PC-3 (cell line): ENCODE results near the gene TTLL9. TPM values are rescaled to one million over a fixed set of nuclear protein-coding genes. Genes with fewer than 3 reads are reported as not detected.

Source experiments
- ATAC-seq: fragments of 200-7000 bp; cut with Tn5 transposase; 2 replicates; pipeline ENCODE4 v1.9.1; 2020; ENCODE audit warnings: mild to moderate bottlenecking, moderate library complexity
- BruUV-seq: library from RNA; stranded (reverse); fragments of 400-500 nt; replicated peaks from 2 replicates; lab custom pipeline; 2021; lab: Mats Ljungman, UMichigan
- CTCF ChIA-PET: fragments of 300-600 bp; sonication (Branson Sonifier 250); formaldehyde crosslinking; loops from one replicate; lab custom pipeline; 2022; ENCODE audit warnings: antibody characterized with exemption; lab: Charles Lee
- POLR2A ChIA-PET: fragments of 300-600 bp; sonication (Branson Sonifier 250); formaldehyde crosslinking; loops from one replicate; lab custom pipeline; 2022; ENCODE audit warnings: antibody characterized with exemption; ENCODE audit not compliant: unreplicated experiment; lab: Charles Lee
- DNase-seq: peaks from one replicate; pipeline ENCODE4 v3.0.0-alpha.2; 2015
- H2AFZ ChIP-seq: fragments of 300-600 bp; sonication (generic); 2 replicates; pipeline ENCODE4 v1.6.0; 2016; ENCODE audit warnings: antibody characterized with exemption, low read length
- H3F3A ChIP-seq: fragments of 300-600 bp; sonication (generic); one replicate; pipeline ENCODE4 v1.6.0; 2017; ENCODE audit warnings: antibody characterized with exemption, low read length, control low read depth, mild to moderate bottlenecking; ENCODE audit not compliant: unreplicated experiment
- H3K27ac ChIP-seq: fragments of 300-600 bp; sonication (generic); 2 replicates; pipeline ENCODE4 v1.5.1; 2016; ENCODE audit warnings: mild to moderate bottlenecking, low read length
- H3K27me3 ChIP-seq: fragments of 300-600 bp; sonication (generic); 2 replicates; pipeline ENCODE4 v1.6.1; 2016; ENCODE audit warnings: low read length, mixed read lengths
- H3K36me3 ChIP-seq: fragments of 300-600 bp; sonication (generic); 2 replicates; pipeline ENCODE4 v1.6.1; 2016; ENCODE audit warnings: low read depth, mixed run types, low read length, mixed read lengths
- H3K4me1 ChIP-seq: fragments of 300-600 bp; sonication (generic); 2 replicates; pipeline ENCODE4 v1.5.1; 2016; ENCODE audit warnings: low read length; ENCODE audit not compliant: insufficient read depth
- H3K4me2 ChIP-seq: fragments of 300-600 bp; sonication (generic); 2 replicates; pipeline ENCODE4 v1.6.0; 2016; ENCODE audit warnings: low read length
- H3K4me3 ChIP-seq: fragments of 300-600 bp; sonication (generic); 2 replicates; pipeline ENCODE4 v1.5.1; 2016; ENCODE audit warnings: mild to moderate bottlenecking, low read length, mixed read lengths
- H3K79me2 ChIP-seq: fragments of 300-600 bp; sonication (generic); 2 replicates; pipeline ENCODE4 v1.6.1; 2017; ENCODE audit warnings: low read length, mixed read lengths
- H3K9ac ChIP-seq: fragments of 300-600 bp; sonication (generic); 2 replicates; pipeline ENCODE4 v1.6.0; 2016; ENCODE audit warnings: mild to moderate bottlenecking, low read length
- H3K9me2 ChIP-seq: fragments of 300-600 bp; sonication (generic); replicated peaks from 2 replicates; pipeline ENCODE4 v1.6.1; 2016; ENCODE audit warnings: mixed run types, low read length, mixed read lengths
- H3K9me3 ChIP-seq: fragments of 300-600 bp; sonication (generic); 2 replicates; pipeline ENCODE4 v1.6.1; 2016; ENCODE audit warnings: low read length, mixed read lengths
- H4K20me1 ChIP-seq: fragments of 300-600 bp; sonication (generic); 2 replicates; pipeline ENCODE4 v1.6.1; 2016; ENCODE audit warnings: low read length, mixed read lengths
- CTCF ChIP-seq: fragments of 300-600 bp; sonication (generic); conservative IDR thresholded peaks from 2 replicates; pipeline ENCODE4 v1.5.1; 2017; ENCODE audit warnings: antibody characterized with exemption, low read depth, mild to moderate bottlenecking, low read length
- EZH2 ChIP-seq: fragments of 300-600 bp; sonication (generic); IDR thresholded peaks from one replicate; pipeline ENCODE4 v1.6.1; 2017; ENCODE audit warnings: antibody characterized with exemption, mild to moderate bottlenecking, low read length; ENCODE audit not compliant: unreplicated experiment
- EZH2phosphoT487 ChIP-seq: fragments of 300-600 bp; sonication (generic); IDR thresholded peaks from 2 replicates; pipeline ENCODE4 v1.6.1; 2018; ENCODE audit warnings: mild to moderate bottlenecking, antibody characterized with exemption, low read length, borderline replicate concordance
- intact Hi-C: fragments of 100-400 bp; cut with micrococcal nuclease; formaldehyde crosslinking; loops from 2 replicates; pipeline ENCODE4 v1.9.0; 2023
- total RNA-seq: library from RNA; depleted of rRNA; stranded (reverse); fragments of >200 nt; gene quantifications from 2 replicates; pipeline ENCODE4 v1.2.3, GENCODE V29; 2014

Gene TTLL9
- total RNA-seq, 1 experiment from 2014 or later: not detected

GRCh38 chr20:31870726-31871617 lies 538 bp downstream of the TTLL9 start:
- intact Hi-C loops: no loop called here
- H3K9me2 ChIP-seq: no peaks in the 10 kb centered on the region; the same call in 1 of the 2 replicates
- TF ChIP-seq CTCF (no peak), EZH2phosphoT487 (no peak; the same call in 1 of the 2 replicates), EZH2 (peak; percentile 1)
- H3K4me2 ChIP-seq: peak overlapping the region; percentile 78
- ChIA-PET POLR2A (no interaction called here), CTCF (interaction anchor here (0.6 kb wide), 1 partner anchor 368 kb away, joined by 8 read pairs; no protein-coding TSS in a partner anchor)
- no peak overlapping the region for H3K27ac ChIP-seq
- H3K9me3 ChIP-seq: no peaks in the 10 kb centered on the region
- H3K9ac ChIP-seq: no peak overlapping the region
- H3K4me1 ChIP-seq: no peaks in the 10 kb centered on the region
- H3K79me2 ChIP-seq: no peaks in the 10 kb centered on the region
- H3K36me3 ChIP-seq: no peaks in the 10 kb centered on the region
- BruUV-seq: no TSS peak
- no peaks in the 10 kb centered on the region for H3F3A ChIP-seq
- ATAC-seq: no peak
- no peaks in the 10 kb centered on the region for H4K20me1 ChIP-seq
- H3K4me3 ChIP-seq: peak overlapping the region; percentile 63; the same call in 1 of the 2 replicates
- DNase-seq: no peak
- peak overlapping the region; percentile 74; the same call in 1 of the 2 replicates for H2AFZ ChIP-seq
- peaks cover 48% of the 10 kb centered on the region for H3K27me3 ChIP-seq

GRCh38 chr20:31871618-31871954 lies 1.2 kb downstream of the TTLL9 start:
- H3K27ac ChIP-seq: no peak overlapping the region
- no peak overlapping the region for H3K4me3 ChIP-seq
- H3K36me3 ChIP-seq: no peaks in the 10 kb centered on the region
- no peak overlapping the region for H2AFZ ChIP-seq
- H3F3A ChIP-seq: no peaks in the 10 kb centered on the region
- ChIA-PET CTCF (no interaction called here), POLR2A (no interaction called here)
- H3K27me3 ChIP-seq: peaks cover 48% of the 10 kb centered on the region
- no peaks in the 10 kb centered on the region; the same call in 1 of the 2 replicates for H3K9me2 ChIP-seq
- intact Hi-C loops: no loop called here
- ATAC-seq (no peak), DNase-seq (no peak)
- H3K79me2 ChIP-seq: no peaks in the 10 kb centered on the region
- no peak overlapping the region for H3K9ac ChIP-seq
- H4K20me1 ChIP-seq: no peaks in the 10 kb centered on the region
- H3K4me1 ChIP-seq: no peaks in the 10 kb centered on the region
- H3K9me3 ChIP-seq: no peaks in the 10 kb centered on the region
- no TSS peak for BruUV-seq
- TF ChIP-seq EZH2 (no peak), EZH2phosphoT487 (no peak), CTCF (no peak)
- no peak overlapping the region for H3K4me2 ChIP-seq

GRCh38 chr20:31872406-31872805 lies 2.0 kb downstream of the TTLL9 start:
- intact Hi-C loops: no loop called here
- POLR2A ChIA-PET: no interaction called here
- H3F3A ChIP-seq: no peaks in the 10 kb centered on the region
- no peaks in the 10 kb centered on the region for H3K36me3 ChIP-seq
- ATAC-seq: no peak
- no peaks in the 10 kb centered on the region for H3K9me2 ChIP-seq
- BruUV-seq: no TSS peak
- CTCF ChIA-PET: no interaction called here
- H3K9me3 ChIP-seq: no peaks in the 10 kb centered on the region
- TF ChIP-seq EZH2: no peak
- no peak for TF ChIP-seq CTCF
- no peak for TF ChIP-seq EZH2phosphoT487
- DNase-seq: no peak
- H3K27me3 ChIP-seq: peaks cover 48% of the 10 kb centered on the region
- H3K4me2 ChIP-seq: no peak overlapping the region
- no peak overlapping the region for H3K4me3 ChIP-seq
- no peaks in the 10 kb centered on the region for H3K79me2 ChIP-seq
- no peaks in the 10 kb centered on the region for H3K4me1 ChIP-seq
- no peaks in the 10 kb centered on the region for H4K20me1 ChIP-seq
- no peak overlapping the region for H3K9ac ChIP-seq
- no peak overlapping the region for H2AFZ ChIP-seq
- H3K27ac ChIP-seq: no peak overlapping the region
